KG1 (cell line): ENCODE data around the gene TTC34.
A peak's percentile ranks its signal among the peaks of the same experiment; 100 is the strongest.

Experiments used
- DNase-seq: peaks from one replicate; lab custom pipeline; 2025; lab: John Stamatoyannopoulos, UW

The TTC34 gene

DNA sequence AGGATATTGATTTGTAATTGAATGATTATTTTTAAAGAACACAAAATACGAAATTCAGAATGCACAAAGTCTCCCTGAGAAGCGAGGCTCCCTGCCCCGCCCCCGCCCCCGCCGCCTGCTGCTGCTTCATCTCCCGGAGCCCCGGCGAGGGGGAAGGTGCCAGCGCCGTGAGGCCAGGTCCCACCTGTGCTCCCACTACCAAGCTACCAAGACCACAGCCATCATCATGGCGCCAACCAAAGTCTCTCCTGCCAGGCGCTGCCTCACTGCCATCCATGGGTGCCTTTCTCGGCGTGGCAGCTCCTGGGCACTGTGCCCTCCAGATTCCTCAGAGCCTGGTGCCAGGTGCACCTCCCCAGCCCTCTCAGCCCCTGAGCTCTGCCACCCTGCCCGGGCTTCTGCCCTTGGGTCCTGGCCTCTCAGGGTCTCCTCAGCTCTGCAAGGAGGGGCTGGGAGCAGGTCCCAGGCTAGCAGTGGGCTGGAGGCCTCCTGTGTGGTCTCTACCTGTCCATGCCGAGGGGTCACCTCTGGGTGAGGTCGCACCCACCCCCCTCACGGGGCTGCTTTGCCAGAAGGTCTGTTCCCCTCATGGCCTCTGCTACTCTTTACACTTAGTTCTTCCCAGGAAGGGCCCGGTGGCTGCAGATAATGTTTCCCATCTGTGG, 29.4 kb upstream of the TTC34 start:
- DNase-seq: no peak

DNA sequence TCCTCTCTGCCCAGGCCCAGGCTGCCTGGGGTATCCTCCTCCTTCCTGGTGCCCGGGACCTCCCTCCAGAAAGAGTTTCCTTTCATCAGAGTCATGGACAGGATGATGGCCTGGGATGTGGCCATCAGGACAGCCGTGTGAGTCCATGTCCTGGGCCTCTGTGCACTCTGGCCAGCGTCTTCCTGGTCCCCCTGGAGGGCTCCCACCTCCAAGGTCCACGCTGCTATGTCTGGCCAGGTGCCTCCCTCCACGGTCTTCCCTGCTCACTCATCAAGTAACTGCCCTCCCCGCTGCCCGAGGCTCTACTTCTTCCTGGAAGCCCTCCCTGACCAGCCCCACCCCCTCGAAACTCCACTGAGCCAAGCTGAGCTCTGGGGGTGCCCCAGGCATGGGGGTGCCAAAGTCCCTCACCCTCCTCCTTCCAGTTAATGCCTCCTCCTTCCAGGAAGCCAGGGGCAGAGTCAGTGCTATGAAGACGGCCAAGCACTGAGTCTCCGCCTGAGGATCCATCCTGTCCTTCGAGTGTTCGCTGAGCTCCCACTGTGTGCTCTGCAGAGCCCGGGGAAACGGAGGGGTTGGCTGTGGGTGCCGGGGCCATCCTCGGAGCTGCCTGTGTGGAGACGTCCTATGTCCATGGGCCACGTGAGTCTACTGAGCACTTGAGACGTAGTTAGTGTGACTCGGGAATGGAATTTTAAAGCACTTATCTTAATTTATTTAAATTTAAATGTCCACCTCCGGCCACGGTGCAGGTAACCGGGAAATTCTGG, 28.5 kb upstream of the TTC34 start:
- no peak for DNase-seq

DNA sequence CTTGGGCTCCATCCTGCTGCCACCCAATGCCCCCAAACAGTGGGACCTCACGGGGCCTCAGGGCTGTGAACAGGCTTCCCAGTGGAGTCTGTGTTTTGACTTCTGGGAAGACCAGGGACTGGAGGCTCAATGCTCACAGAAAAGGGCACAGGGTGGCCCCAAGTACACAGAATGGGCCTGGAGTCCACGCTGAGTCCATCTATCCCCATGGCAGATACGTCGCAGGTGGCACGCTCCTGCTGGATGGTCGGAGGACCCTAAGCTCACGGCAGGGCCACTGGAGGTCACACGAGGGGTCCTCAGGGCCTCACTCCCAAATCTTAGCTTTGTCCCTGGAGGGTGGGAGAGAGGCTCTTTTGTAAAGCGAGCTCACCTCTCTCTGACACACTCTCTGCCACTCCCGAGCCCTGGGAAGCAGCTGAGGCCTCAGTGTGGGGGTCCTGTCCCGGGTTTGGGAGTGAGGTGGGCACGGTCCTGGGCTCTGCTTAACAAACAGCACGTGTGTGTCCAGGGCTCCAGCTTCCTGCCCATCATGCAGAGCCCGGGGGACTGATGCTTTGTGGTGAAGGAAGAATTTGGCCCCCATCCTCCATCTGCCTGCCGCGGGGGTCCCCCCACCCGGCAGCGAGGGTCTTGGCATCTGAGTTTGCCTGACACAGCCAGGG, 27.2 kb upstream of the TTC34 start:
- no peak for DNase-seq

DNA sequence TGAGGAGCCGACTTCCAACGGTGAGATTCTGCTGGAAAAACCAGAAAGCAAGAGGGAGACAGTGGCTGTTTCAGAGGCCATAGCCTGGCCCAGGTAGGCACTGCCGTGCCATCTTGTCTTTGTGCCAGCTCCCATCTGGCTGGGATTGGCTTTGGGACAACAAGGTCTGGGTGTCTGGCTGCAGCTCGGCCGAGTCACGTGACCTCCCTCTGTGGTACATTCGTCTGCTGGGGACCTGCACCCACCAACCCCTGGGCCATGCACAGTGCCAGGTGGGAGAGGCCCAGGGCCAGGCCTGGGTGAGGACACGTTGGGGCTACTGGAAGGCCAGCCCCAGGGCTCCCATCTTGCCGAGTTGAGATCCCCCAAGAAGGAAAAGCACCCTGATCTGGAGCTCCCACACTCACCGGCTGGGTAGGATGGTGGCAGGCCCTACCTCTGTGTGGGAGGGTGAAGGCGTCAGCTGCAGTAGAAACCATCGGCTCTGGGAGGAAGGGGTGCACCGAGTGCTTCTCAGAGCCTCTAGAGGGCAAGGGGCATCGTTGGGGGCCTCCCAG, 25.3 kb upstream of the TTC34 start:
- no peak for DNase-seq

DNA sequence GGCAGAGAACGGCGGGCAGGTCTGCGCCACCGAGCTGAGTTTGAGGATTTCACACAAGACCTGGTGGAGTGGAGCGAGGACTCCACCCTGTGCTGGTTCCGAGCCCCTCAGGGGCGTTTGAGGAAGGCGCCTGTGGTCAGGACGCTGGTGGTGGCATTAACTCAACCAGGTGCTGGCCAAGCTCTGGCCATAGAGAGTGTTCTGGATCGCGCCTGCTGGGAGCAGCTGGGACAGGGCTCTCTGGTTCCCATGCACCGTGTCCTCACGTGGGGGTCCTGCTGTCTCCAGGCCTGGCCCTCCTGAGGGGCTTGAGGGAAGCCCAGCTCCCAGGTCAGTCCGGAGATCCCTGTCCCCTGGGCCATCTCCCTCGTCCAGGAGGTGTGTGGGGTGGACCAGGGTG, 24.8 kb upstream of the TTC34 start:
- DNase-seq: no peak

DNA sequence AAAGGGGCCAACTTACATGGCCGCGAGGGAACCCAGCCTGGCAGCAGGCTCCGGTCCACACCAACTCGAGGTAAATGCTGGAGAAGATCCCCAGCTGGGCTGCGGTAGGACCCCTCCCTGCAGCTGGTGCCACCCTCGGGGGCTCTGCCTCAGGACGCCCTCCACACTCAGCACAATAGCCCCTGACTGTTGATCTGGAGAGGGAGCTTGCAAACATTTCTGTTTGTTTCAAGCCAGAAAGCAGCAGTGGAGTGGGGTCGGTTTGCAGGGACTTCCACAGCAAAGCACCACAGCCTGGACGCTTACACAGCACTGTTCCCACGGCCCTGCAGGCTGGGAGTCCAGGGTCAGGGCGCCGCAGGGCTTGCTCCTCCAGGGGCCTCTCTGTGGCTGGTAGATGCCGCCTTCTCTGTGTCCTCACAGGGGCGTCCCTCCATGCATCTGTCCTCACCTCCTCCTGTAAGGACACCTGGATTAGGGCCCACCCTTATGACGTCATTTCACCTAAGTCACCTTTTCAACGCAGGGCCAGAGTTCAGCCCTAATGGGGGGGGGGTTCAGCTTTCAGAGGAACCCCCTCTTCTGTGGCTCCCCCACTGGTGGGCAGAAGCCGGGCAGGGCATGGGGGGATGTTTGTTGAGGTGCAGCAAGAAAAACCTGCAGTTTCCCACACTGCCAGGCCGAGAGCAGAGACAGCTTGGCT, 24.1 kb upstream of the TTC34 start:
- no peak for DNase-seq

DNA sequence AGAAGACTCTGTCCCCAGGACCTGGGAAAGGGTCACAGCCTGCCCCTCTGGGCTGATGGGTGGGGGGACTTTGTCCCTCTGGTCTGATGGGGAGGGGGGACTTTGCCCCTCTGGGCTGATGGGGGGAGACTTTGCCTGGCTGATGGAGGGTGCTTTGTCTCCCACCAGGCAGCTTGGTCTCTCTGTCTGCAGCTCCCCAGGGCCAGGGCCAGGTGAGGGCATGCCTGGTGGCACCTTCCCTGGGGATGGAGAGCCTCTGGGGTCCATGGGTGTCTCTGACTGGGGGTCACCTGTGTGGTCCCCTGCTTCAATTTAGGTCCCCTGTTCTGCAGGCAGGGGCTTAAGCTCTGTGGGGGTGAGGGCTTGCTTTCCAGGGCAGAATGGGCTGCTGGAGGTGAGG, 23.5 kb upstream of the TTC34 start:
- no peak for DNase-seq

DNA sequence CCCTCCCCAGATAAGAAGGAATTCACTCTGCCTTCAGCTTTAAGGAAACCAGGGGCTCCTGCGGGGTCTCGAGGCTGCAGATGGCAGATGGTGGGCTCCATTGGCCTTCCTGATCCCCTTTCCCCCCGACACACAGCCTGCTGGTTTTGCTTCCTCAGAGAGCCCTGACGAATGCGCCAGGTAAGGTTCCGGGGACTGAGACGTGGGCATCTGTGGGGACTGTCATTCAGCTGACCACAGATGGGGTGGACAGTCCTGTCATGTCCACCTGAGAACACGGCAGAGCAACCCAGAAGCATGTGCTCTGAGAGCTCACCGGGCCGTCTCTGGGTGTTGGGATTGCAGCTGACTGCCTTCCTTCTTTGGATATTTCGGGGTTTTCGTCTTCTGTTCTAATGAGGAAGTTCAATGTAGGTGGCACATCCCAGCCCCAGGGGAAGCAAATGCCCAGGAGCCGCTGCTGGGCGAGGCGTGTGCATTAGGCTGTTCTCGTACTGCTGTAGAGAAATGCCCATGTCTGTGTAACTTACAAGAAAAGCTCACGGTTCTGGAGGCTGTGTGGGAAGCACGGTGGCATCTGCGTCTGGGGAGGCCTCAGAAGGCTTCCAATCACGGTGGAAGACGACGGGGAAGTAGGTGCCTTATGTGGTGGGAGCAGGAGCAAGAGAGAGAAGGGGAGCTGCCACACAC, 22.6 kb upstream of the TTC34 start:
- DNase-seq: no peak

DNA sequence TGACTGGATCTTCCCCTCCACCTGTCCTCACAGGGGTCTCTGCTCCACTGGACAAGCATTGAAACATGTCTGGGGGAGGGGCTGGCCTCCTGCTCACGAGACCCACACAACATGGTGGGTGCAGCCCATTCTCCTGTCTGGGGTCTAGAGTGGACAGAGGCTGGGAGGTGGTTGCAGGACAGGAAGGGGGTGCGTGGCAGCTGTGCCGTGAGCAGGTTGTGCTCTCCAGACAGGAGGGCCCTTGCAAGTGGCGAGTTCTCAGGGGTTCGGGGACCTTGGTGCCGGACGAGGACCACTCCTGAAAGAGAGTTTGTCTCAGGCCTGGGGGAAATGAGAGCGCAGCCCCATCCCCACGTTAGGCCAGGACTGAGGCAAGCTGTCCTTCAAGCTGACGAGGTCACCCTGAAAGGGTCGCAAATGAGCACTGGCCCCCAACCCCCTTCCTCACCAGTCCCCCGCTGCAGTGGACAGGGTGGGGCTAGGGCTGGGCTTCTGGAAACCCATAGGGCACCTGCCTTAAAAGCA, 21.2 kb upstream of the TTC34 start:
- no peak for DNase-seq

DNA sequence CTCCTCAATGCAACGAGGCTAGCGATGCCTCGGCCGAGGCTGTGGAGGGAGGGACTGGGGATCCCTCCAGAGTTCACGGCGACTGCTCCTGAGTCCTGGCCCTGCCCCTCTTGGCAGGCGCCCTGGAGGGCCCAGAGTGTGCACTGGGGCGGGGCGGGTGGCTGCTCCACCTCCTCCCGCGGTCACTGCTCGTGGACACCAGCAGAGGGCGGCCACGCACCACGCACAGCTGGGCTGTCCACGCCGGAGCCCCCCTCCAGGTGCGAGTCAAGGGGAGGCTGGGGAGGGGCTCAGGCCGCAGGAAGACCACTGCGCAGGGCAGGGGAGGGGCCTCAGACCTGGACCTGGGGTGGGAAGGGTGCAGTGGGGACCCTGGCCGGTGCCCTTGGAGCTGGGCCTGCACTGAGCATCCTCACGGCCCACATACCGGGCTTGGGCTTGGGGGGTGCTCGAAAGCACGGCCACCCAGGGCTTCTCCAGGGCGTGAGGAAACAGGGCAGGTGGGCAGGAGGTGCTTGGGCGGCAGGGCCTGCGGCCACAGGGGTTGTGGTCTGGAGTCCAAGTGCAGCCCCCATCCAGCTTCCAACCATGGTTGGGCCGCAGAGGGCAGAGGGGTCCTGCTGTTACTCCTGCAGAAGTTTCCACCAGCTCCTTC, 20.6 kb upstream of the TTC34 start:
- peak; percentile 10 for DNase-seq

DNA sequence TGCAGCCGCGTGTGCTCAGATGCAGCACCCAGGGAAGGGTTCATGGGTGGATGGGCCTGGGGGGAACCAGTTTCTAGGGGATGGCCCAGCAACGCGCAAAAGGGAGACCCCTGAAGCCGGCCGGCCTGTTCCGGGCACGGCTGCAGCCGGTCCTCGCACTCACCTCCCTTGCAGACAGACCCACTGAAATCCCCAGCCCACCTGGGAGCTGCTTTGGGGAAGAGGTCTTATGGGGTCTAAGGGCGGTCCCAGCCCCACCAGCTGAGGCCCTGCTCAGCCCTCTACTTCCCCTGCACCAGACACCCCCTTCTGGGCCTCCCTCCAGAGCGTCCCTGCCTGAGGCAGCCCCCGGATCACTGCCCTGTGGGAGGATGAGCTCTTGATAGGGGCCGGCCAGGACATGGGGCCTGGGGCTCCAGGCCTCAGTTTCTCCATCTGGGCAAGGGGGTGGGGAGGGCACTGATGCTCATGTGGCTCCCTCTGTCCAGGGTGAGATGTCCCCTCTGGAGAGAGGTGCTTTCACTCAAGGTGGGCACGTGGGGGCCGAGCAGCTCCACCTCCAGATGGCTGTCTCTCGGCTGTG, 20.0 kb upstream of the TTC34 start:
- no peak for DNase-seq

DNA sequence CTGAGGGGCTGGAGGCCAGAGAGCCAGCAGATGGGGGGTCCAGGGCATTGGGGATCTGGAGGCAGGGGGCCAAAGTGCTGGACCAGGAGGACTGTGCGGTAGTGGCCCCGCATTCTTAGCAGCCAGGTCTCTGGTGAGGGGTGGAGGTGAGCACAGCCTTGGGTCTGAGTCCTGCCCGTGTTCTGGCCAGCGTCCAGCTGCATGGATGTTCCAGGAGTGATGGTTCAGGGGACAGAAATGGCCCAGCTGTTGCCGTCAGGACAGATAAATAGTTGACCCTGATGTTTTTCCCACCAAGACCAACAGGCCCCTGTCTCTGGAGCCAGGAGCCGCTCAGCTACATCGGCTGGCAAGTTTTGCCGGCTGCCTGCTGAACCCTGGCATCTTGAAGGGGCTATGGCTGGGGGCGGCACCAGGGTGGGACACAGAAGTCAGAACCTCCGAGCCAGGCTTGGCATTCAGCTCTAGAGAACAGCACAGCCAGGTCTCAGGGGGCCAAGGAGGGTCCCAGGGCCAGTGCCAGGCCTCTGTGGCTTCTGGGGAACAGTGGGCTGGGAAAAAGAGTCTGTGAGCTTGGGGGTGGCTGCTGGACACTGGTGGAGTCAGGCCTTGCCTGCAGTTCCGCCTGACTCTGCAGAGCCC, 19.4 kb upstream of the TTC34 start:
- DNase-seq: no peak

DNA sequence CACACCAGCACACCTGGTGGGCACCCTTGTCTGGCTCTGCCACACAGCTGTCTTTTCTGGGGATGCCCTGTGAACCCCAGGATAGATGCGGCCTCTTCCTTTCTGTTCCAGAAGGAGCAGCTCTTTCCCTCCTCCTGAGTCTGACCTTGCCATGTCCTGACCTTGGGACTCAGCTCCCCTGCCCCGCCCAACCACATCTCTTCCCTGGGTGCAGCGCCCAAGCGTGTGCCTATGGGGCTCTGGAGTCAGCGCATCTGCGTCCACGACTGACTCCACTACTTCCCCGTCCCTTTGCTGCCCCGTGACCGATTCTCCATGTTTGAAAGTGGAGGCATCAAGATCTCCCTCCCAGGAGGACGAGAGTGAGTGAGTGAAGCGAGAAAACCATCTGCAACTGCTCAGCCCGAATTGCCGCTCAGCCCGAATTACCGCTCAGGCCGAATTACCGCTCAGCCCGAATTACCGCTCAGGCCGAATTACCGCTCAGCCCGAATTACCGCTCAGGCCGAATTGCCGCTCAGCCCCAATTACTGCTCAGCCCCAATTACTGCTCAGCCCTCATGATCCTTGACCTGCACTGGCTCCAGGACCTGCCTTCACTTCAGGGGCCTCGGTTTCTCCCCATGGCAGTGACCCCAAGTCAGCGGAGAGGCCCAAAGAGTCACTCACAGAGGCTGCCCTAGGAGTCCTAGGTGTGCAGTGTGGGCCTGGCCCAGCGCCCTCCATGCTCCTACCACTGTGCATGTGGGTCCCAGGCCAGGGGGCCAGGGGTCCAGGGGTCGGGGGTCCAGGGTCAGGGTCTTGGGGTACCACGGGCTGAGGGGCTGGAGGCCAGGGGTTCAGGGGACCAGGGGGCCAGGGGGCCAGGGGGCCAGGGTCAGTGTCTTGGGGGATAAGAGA, 18.6 kb upstream of the TTC34 start:
- DNase-seq: no peak

DNA sequence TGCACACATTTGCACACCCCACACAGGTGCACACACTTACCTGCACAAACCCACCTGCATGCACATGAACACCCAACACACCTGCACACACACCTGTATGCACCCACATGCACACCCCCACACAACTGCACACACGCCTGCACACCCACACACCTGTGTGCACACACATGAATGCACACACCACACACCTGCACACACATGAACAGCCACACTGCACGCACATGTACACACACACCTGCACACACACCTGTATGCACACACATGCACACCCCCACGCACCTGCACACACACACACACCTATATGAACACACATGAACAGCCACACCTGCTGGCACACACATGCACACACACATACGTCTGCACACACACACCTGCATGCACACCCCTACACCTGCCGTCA, 17.9 kb upstream of the TTC34 start:
- DNase-seq: no peak

DNA sequence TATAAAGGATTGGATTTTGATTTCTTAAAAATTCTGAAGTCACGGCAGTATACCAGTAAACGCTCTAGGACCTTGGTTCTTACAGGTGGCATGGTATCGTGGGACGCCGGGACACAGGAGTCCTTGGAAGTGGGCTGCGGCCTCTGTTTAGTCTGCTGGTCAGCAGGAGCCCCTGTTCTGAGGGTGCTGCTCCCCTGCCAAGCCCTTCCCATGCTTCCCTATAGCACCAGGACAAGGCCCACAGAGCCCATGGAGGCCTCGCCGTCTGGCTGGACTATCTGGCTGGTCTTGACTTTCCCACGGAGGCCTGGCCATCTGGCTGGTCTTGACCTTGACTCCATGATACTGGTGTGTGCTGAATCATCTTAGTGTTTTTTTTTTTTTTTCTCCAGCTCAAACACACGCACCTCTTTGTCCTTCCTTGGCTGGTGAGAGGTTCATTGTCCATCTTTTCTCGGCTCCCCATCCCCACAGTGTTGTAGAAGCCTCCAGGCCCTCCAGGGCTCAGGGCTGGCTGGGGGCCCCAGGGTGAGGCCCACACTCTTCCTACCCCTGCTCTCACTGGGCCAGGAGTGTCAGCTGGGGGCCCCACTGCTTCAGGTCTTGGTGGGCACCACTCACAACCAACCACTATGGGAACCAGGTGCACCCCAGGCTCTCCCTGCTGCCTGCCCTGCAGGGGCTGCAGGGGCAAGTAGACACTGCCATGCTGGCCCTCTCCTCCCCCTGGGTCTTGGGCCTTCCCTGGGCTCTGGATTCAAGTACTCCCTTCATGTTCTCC, 16.5 kb upstream of the TTC34 start:
- no peak for DNase-seq

DNA sequence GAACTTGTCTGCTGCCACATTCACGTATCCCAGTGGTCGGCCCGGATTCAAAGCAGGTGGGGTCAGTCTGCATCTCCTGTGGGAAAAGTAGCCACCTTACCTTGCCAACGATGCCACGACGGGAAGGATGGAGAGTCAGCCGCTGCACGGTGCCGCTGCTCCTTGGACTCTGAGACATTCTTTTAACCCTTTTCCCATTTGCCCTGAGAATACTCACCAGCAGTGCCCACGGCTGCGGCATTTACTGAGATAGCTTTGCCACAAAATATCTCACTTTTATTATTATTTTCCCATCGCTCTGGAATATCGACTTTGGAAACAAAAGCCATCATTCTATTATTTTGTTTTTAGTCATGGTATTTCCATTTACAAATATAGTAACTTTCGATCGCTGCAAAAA, 15.3 kb upstream of the TTC34 start:
- DNase-seq: no peak

DNA sequence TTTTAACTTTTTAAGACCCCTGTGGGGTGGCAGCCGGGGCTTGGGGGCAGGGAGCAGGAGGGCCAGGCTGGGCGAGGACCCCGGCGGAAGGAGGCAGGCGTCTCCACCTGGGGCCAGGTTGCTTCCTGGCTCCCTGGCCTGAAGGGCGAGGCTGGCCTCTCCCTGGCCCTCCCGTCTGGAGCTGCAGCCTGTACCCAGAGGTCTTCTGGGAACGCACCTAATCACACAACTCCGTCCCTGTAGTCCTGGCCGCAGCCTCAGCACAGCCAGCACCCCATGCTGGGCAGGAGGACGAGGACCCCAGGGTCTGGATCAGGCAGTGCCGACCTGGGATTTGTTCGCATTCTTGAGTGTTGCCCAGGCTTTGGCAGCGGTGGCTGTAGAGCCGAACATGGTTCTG, 14.1 kb upstream of the TTC34 start:
- DNase-seq: no peak

DNA sequence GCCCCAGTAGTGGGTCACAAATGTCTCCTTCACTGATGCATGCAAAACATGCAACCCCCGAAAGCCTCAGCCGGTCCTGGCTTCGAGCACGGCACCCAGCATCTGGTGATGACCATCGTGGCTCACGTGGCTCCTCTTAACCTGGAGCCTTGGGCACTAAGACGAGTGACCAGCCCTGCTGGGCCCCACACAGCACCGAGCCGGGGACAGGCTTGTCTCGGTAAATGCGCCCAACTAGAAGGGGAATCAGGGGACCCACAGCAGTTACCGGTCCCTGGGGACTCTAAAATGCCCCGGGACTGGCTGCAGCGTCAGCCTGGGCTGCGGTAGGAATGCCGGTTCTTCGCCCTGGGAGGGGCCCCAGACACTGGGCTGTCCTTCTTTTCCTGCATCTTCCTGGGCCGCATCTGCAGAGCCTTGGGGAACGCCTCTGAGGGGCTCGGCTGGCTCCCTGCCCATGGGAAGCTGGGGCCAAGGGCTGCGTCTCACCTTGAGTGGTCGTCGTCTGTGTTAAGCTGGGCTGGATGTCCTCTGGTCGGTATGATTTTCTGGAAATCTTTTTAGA, 13.1 kb upstream of the TTC34 start:
- DNase-seq: no peak
